HEK293T (cell line): ENCODE results near the gene SCG5.

Experiments used
- ARNT ChIP-seq: fragments of 450-650 bp; IDR thresholded peaks from 2 replicates; pipeline ENCODE4 v1.6.1; 2017; ENCODE audit warnings: mild to moderate bottlenecking
- BHLHE40 ChIP-seq: fragments of 450-650 bp; IDR thresholded peaks from 2 replicates; pipeline ENCODE4 v1.6.1; 2016; ENCODE audit warnings: mild to moderate bottlenecking, moderate library complexity, borderline replicate concordance
- FOXA1 ChIP-seq: fragments of 450-650 bp; IDR thresholded peaks from 2 replicates; pipeline ENCODE4 v1.6.1; 2016; ENCODE audit warnings: mild to moderate bottlenecking
- FOXK2 ChIP-seq: fragments of 450-650 bp; IDR thresholded peaks from 2 replicates; pipeline ENCODE4 v1.6.1; 2016; ENCODE audit warnings: mild to moderate bottlenecking
- FOXM1 ChIP-seq: fragments of 450-650 bp; IDR thresholded peaks from 2 replicates; pipeline ENCODE4 v1.6.1; 2017; ENCODE audit warnings: mild to moderate bottlenecking, borderline replicate concordance
- HDGF ChIP-seq: fragments of 450-650 bp; IDR thresholded peaks from 2 replicates; pipeline ENCODE4 v1.6.1; 2017; ENCODE audit warnings: antibody characterized with exemption, borderline replicate concordance
- NFRKB ChIP-seq: fragments of 450-650 bp; IDR thresholded peaks from 2 replicates; pipeline ENCODE4 v1.6.1; 2016; ENCODE audit warnings: mild to moderate bottlenecking, moderate library complexity
- SP1 ChIP-seq: fragments of 450-650 bp; IDR thresholded peaks from 2 replicates; pipeline ENCODE4 v1.6.1; 2017
- ZNF384 ChIP-seq: fragments of 450-650 bp; IDR thresholded peaks from 2 replicates; pipeline ENCODE4 v1.6.1; 2016

DNA sequence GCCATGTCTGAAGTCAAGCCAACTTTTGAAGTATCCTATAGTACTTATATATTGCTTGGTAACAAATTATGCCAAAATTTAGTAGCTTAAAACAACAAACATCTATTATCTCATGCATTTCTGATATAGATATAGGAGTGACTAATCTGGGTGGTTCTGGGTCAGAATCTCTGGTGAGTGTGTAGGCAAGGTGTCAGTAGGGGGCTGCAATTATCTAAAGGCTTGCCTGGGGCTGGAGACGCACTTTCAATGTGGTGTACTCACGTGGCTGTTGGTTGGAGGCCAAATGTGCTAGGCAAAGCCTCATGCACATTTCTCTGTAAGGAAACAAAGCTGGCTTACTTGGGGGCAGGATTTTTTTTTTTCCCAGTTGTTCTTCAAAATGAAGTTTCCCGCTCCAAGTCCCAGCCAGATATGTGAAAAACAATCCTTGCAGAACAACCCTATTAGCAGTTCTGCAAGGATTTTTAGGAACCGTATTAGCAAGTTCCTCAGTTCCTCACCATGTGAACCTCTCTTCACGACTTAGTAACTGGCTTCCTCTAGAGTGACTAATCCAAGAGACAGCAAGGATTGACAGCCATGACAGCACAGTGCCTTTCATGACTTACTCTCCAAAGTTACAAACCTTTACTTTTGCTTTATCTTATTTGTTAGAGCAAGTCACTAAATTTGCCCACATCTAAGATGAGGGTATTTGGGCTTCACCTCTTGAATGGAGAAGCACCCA lies 102.1 kb downstream of the SCG5 start:
- TF ChIP-seq FOXM1: no peak
- no peak for TF ChIP-seq ZNF384
- TF ChIP-seq SP1: no peak
- TF ChIP-seq NFRKB: no peak
- no peak for TF ChIP-seq BHLHE40
- no peak for TF ChIP-seq FOXK2
- no peak for TF ChIP-seq FOXA1
- TF ChIP-seq ARNT: no peak
- TF ChIP-seq HDGF: no peak
